ENCODE data around the gene PPIA.
"Not testable (repeated sequence)": the region's sequence is repeated elsewhere in the genome, so short reads cannot be mapped to it uniquely, and the experiment has no call there.

The PPIA gene

GRCh38 chr7:44787762-44788161 is 8.7 kb upstream of the PPIA start:
- no peak for DNase-seq (ENCODE audit: low read depth, low spot score)

GRCh38 chr7:44789990-44790389 is 6.5 kb upstream of the PPIA start:
- DNase-seq (ENCODE audit: low read depth, low spot score), result no peak

- peak; percentile 71 for DNase-seq (ENCODE audit: low read depth, low spot score)
Measured at GRCh38 chr7:44791278-44792219, 4.9 kb upstream of the PPIA start.

- no peak for DNase-seq (ENCODE audit: low read depth, low spot score)
Measured at GRCh38 chr7:44793919-44794318, 2.6 kb upstream of the PPIA start.

DNA sequence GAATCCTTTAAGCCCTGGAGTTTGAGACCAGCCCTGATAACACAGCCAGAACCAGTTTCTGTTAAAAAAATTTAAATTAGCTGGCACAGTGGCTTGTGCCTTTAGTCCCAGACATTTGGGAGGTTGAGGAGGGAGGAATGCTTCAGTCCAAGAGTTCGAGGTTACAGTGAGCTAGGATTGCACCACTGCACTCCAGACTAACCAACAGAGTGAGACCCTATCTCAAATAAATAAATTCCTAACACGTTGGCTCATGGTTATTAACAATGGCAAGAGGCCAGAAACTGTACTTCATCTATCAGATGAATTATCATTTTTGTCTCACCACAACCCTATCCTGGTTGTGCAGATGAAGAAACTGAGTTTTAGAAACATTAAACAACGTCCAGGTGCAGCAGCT is 2.1 kb upstream of the PPIA start:
- DNase-seq (ENCODE audit: low read depth, low spot score), result no peak

DNA sequence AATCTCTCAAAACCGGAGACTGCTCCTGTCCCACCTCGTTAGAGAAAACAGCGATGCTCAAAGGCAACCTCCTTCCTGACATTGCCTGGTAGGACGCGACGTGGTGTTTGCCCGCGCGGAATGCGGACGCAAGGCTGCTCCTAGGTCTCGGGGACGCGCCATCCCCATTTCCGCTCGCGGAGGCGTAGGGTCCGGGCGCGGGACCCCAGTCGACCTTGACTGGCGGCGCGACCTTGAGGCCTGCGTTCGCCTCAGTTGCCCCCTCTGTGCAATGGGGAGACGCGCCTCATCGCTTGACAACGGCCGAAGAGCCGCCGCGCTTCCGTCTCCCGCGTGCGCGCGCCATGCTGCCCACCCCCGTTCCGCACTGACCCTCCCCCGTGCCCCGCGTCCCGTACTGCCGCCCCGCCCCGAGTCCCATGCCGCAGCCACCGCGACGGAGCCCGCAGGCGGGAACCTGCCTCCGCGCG is 412 bp upstream of the PPIA start:
- DNase-seq (ENCODE audit: low read depth, low spot score), result no peak

- DNase-seq (ENCODE audit: low read depth, low spot score), result peak; percentile 93
Measured at GRCh38 chr7:44797329-44798258, 1.1 kb downstream of the PPIA start.

- DNase-seq (ENCODE audit: low read depth, low spot score), result no peak
Measured at GRCh38 chr7:44798649-44799305, 2.3 kb downstream of the PPIA start.

DNA sequence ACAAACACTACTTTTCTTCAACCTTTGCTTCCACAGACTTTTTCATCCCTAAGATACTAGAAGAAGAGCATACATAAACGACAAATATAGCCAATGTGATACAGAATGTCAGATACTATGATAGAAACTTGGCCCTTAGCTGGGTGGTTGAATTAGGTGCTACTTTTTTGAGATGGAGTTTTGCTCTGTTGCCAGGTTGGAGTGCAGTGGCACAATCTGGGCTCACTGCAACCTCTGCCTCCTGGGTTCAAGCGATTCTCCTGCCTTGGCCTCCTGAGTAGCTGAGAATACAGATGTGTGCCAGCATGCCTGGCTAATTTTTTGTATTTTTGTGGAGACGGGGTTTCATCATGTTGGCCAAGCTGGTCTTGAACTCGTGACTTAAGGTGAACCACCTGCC is 3.5 kb downstream of the PPIA start:
- no peak for DNase-seq (ENCODE audit: low read depth, low spot score)

- DNase-seq (ENCODE audit: low read depth, low spot score), result no peak
Measured at GRCh38 chr7:44801890-44802289, 5.4 kb downstream of the PPIA start.

DNA sequence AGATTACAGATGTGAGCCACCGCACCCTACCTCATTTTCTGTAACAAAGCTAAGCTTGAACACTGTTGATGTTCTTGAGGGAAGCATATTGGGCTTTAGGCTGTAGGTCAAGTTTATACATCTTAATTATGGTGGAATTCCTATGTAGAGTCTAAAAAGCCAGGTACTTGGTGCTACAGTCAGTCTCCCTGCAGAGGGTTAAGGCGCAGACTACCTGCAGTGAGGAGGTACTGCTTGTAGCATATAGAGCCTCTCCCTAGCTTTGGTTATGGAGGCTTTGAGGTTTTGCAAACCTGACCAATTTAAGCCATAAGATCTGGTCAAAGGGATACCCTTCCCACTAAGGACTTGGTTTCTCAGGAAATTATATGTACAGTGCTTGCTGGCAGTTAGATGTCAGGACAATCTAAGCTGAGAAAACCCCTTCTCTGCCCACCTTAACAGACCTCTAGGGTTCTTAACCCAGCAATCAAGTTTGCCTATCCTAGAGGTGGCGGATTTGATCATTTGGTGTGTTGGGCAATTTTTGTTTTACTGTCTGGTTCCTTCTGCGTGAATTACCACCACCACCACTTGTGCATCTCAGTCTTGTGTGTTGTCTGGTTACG is 6.0 kb downstream of the PPIA start:
- no peak for DNase-seq (ENCODE audit: low read depth, low spot score)

DNA sequence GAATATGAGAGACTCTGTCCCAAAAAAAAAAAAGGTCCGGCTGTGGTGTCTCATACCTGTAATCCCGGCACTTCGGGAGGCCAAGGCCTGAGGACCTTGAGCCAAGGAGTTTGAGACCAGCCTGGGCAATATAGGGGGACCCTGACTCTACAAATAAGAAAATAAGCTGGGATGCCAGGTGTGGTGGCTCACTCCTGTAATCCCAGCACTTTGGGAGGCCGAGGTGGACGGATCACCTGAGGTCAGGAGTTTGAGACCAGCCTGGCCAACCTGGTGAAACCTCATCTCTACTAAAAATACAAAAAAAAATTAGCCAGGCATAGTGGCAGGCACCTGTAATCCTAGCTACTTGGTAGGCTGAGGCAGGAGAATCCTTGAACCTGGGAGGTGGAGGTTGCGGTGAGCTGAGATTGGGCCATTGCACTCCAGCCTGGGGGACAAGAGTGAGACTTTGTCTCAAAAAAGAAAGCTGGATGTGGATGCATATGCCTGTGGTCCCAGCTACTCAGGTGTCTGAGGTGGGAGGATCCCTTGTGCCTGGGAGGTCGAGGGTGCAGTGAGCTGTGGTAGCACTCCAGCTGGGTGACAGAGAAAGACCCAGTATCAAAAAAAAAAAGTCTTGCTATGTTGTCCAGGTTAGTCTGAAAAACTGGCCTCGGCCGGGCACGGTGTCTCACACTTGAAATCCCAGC is 7.5 kb downstream of the PPIA start:
- DNase-seq (ENCODE audit: low read depth, low spot score), result not testable (repeated sequence)

DNA sequence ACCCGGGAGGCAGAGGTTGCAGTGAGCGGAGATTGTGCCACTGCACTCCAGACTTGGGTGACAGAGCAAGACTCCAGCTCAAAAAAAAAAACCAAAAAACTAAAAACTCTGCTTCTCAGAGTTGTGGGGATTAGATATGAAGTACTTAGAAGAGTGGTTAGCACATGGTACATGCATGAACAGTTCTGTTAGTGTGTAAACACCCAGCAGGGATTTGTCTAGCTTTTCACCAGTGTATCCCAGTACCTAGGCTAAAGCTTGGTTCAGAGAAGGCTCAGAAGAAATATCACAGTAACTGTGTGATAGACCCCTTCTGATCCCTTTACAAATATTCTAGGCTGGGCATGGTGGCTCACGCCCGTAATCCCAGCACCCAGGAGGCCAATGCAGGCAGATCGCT is 9.5 kb downstream of the PPIA start:
- DNase-seq (ENCODE audit: low read depth, low spot score), result no peak

GRCh38 chr7:44808914-44809393 is 12.5 kb downstream of the PPIA start:
- no peak for DNase-seq (ENCODE audit: low read depth, low spot score)

GRCh38 chr7:44811093-44811492 is 14.6 kb downstream of the PPIA start:
- DNase-seq (ENCODE audit: low read depth, low spot score), result peak; percentile 23

- no peak for DNase-seq (ENCODE audit: low read depth, low spot score)
Measured at GRCh38 chr7:44811571-44811970, 15.1 kb downstream of the PPIA start.

- no peak for DNase-seq (ENCODE audit: low read depth, low spot score)
Measured at GRCh38 chr7:44814919-44815318, 18.4 kb downstream of the PPIA start.

DNA sequence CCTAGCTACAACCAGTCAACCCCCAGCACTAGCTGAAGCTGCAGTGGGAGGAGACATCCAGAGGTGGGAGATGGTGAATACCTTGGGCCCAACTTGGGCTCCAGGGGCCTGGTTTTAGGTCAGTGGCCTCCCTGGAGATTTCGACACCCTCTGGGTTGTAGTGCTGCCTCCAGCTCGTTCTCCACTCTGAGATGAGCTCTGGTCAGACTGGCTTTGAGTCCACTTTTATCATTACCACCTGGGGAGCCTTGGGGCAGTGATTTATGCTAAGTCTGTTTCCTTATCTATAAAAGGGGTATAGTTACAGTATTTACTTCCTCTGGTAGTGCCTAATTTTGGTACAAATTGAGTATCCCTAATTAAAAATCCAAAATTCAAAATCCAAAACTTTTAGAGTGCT is 22.8 kb downstream of the PPIA start:
- no peak for DNase-seq (ENCODE audit: low read depth, low spot score)

- DNase-seq (ENCODE audit: low read depth, low spot score), result no peak
Measured at GRCh38 chr7:44823255-44823781, 26.8 kb downstream of the PPIA start.

GRCh38 chr7:44824894-44825526 is 28.5 kb downstream of the PPIA start:
- DNase-seq (ENCODE audit: low read depth, low spot score), result no peak
